GM06990 (cell line): Measurements from ENCODE around the gene DYRK4.
A peak's percentile ranks its signal among the peaks of the same experiment; 100 is the strongest.

ENCODE experiments used
- DNase-seq: peaks from one replicate; pipeline ENCODE4 v3.0.0-alpha.2; 2011; ENCODE audit not compliant: insufficient read length; ENCODE audit errors: extremely low read depth
- H3K27me3 ChIP-seq: replicated peaks from 2 replicates; pipeline ENCODE4 v1.6.0; 2011; ENCODE audit warnings: low read length; ENCODE audit not compliant: control insufficient read depth, insufficient read depth
- H3K36me3 ChIP-seq: 2 replicates; pipeline ENCODE4 v1.5.1; 2011; ENCODE audit warnings: low read length; ENCODE audit not compliant: control insufficient read depth, insufficient read depth
- H3K4me3 ChIP-seq: replicated peaks from 2 replicates; pipeline ENCODE4 v1.5.1; 2011; ENCODE audit warnings: low read depth, mild to moderate bottlenecking, control low read depth, low read length
- TF ChIP-seq, protein P1 (sequence below): IDR thresholded peaks from 2 replicates; pipeline ENCODE4 v1.5.1; 2011; ENCODE audit warnings: low read length, control low read depth, mild to moderate bottlenecking, inconsistent platforms; ENCODE audit not compliant: insufficient read depth, poor library complexity, severe bottlenecking

DYRK4 gene

DNA sequence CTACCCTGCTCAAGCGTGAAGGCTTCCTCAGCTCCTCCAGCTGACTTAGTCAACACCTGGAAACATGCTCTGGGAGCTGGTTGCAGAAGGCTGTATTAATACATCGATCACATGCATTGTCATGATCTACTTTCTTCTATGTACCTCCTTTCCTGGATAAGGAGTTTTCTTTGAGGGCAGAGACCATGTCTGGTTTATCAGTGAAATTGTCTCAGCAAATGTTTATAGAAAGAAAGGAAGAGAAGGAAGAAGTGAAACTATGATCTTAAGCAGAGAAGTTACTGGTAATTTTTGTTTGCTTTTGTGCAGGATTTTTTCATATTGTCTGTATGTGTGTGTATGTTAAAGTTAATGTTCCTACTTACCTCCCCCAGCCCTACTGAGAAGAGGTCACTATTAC, 4.5 kb downstream of the DYRK4 start:
- Histone ChIP-seq H3K27me3 (no peaks in the 10 kb centered on the region), H3K36me3 (no peaks in the 10 kb centered on the region), H3K4me3 (no peak overlapping the region)
- TF ChIP-seq, protein P1, sequence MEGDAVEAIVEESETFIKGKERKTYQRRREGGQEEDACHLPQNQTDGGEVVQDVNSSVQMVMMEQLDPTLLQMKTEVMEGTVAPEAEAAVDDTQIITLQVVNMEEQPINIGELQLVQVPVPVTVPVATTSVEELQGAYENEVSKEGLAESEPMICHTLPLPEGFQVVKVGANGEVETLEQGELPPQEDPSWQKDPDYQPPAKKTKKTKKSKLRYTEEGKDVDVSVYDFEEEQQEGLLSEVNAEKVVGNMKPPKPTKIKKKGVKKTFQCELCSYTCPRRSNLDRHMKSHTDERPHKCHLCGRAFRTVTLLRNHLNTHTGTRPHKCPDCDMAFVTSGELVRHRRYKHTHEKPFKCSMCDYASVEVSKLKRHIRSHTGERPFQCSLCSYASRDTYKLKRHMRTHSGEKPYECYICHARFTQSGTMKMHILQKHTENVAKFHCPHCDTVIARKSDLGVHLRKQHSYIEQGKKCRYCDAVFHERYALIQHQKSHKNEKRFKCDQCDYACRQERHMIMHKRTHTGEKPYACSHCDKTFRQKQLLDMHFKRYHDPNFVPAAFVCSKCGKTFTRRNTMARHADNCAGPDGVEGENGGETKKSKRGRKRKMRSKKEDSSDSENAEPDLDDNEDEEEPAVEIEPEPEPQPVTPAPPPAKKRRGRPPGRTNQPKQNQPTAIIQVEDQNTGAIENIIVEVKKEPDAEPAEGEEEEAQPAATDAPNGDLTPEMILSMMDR = no peak
- DNase-seq = no peak

DNA sequence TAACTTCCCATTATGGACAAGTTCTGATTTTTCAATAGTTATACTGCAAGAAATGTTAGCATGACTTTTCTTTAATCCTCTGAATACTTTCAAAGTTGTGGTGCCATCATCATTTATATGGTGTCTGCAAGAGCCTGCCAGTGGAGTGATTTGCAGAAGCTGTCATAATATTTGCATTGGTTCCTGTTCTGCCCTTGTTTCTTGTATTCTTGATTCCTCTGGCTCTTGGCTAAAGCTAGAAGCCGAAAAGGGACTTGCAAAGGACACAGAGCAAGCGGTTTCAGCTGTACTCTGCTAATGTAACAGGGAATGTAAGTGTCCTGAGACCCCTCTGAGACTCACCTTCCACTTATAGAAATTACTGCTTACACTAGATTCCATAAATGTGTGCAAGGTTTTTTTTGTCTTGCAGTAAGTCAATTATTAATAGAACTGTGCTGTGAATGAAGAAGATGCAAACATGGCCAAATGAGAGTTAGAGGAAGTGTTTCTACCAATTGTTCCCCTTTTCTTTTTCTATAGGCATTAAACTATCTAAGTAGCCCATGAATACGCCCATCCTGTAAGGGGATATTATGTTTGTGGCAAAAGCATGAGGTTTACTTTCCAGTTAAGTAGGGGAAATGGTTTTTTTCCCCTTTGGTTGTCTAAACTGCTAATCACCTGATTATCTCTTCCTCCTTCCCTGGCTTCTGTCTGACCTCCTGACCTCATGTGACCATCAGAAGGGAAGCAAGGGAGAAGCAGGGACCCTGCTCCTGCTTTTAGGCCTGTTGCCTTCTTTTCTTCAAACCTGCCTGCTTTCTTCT, 5.3 kb downstream of the DYRK4 start:
- DNase-seq = no peak
- TF ChIP-seq, protein P1 = no peak
- Histone ChIP-seq H3K27me3 (no peaks in the 10 kb centered on the region), H3K4me3 (no peak overlapping the region), H3K36me3 (no peaks in the 10 kb centered on the region)

- no peak for DNase-seq
- TF ChIP-seq, protein P1 = no peak
These were observed 7.3 kb downstream of the DYRK4 start for GRCh38 chr12:4569261-4569660.

DNA sequence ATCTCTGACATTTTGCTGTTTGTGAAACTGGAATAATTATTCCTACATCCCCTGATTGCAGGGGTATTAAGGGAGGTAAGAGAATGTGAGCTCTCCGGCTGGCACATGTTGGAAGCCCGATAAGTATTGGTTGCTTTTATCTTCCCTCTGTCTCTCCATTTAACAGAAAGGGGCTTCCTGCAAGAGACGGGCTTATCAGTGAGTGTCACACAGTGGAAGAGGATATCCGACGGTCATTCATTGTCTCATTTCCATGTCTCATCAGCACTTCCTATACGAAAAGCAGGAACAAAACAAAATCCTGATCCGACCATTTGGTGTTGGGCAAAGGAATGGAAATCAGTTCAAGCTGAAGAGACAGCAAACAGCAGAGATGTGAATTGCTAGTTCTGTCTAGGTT, 10.7 kb downstream of the DYRK4 start:
- TF ChIP-seq, protein P1 = no peak

More at GRCh38 chr12:4569261-4569660, 7.3 kb downstream of the DYRK4 start:
- no peaks in the 10 kb centered on the region for H3K27me3 ChIP-seq
- H3K36me3 ChIP-seq = no peaks in the 10 kb centered on the region
- no peak overlapping the region for H3K4me3 ChIP-seq

GRCh38 chr12:4579305-4580102, 17.5 kb downstream of the DYRK4 start:
- Histone ChIP-seq H3K36me3 (no peaks in the 10 kb centered on the region), H3K4me3 (no peak overlapping the region), H3K27me3 (no peaks in the 10 kb centered on the region)
- no peak for DNase-seq
- TF ChIP-seq, protein P1 = peak; percentile 35

More for the DNA sequence above, 10.7 kb downstream of the DYRK4 start:
- no peak for DNase-seq
- Histone ChIP-seq H3K27me3 (no peaks in the 10 kb centered on the region), H3K36me3 (no peaks in the 10 kb centered on the region), H3K4me3 (no peak overlapping the region)
